Measurements from ENCODE around the gene ASPSCR1. TPM values are rescaled to one million over a fixed set of nuclear protein-coding genes. Genes with fewer than 3 reads are reported as not detected.

Gene ASPSCR1
- total RNA-seq, 4 donors from 2014 or later, result 10.1 to 21.0 (median 17.1) TPM

DNA sequence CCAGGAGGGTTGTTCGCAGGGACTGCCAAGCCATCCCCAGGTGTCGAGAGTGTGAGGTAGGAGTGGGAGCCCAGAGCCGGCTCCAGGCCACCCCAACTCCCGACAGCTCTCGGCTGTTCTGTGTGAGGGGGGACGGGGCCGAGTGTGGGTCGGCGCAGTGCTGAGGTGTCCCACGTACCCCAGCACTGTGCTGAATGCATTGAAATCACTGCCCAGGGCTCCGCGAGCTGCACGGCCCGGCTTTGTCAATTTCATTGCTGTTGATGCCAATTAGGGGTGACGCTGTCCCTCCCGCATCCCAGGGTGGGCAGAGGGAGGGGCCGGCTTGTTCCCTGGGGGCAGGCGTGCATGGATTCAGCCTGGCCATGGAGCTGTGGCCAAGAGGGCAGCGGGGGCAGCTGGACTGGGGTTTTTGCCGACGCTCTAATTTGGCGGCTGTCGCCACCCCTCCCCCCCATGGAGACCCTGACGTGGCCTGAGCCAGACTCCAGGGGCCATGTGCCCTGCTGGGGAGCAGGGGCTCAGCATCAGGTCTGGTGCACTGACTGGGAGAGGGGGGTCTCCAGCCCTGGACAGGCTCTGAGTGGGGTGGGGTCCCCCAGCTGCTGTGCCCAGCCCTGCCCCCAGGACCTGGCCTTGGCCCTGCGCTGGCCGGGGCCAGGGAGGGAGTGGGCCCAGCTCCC, 31.0 kb downstream of the ASPSCR1 start:
- Histone ChIP-seq H3K4me1 (peaks cover 3 to 48% (median 23%) of the 10 kb centered on the region in 3 donors), H3K27ac (no peak overlapping the region), H3K9me3 (no peaks in the 10 kb centered on the region), H3K4me3 (no peak overlapping the region), H3K27me3 (no peaks in the 10 kb centered on the region), H3K36me3 (peaks cover 0 to 35% (median 0%) of the 10 kb centered on the region in 3 donors)
- DNase-seq, result no peak
- 86 to 90% methylated on average over 4 to 7 of the region's 26 CpGs for WGBS, 2 donors
- intact Hi-C loops (cut with DNase I), result no loop called here
- TF ChIP-seq CTCF (IDR thresholded peaks at IDR 0.05), result no peak

GRCh38 chr17:82008941-82009405, 31.5 kb downstream of the ASPSCR1 start:
- H3K4me1 ChIP-seq, result peaks cover 2 to 48% (median 18%) of the 10 kb centered on the region in 3 donors
- intact Hi-C loops (cut with DNase I), result no loop called here
- H3K36me3 ChIP-seq, result peaks cover 0 to 35% (median 0%) of the 10 kb centered on the region in 3 donors
- no peak overlapping the region for H3K27ac ChIP-seq
- H3K9me3 ChIP-seq, result no peaks in the 10 kb centered on the region
- TF ChIP-seq POLR2A (IDR thresholded peaks at IDR 0.05) (no peak), CTCF (IDR thresholded peaks at IDR 0.05) (no peak)
- no CpG with 5 or more reads among the region's 28 CpGs for WGBS, 2 donors
- no peak for DNase-seq
- no peak overlapping the region for H3K4me3 ChIP-seq
- no peaks in the 10 kb centered on the region for H3K27me3 ChIP-seq

DNA sequence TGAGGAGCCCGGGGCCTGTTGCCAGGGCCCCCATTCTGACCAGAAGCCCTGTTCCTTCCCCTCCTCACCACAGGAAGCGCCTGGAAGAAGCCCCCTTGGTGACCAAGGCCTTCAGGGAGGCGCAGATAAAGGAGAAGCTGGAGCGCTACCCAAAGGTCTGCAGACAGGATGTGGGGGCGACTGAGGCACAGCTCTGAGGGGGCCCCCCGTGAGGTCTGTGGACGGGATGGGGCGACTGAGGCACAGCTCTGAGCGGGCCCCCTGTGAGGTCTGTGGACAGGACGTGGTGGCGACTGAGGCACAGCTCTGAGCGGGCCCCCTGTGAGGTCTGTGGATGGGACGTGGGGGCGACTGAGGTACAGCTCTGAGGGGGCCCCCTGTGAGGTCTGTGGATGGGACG, 32.0 kb downstream of the ASPSCR1 start:
- peaks cover 5 to 48% (median 16%) of the 10 kb centered on the region in 3 donors for H3K4me1 ChIP-seq
- H3K9me3 ChIP-seq, result no peaks in the 10 kb centered on the region
- peaks cover 0 to 35% (median 0%) of the 10 kb centered on the region in 3 donors for H3K36me3 ChIP-seq
- TF ChIP-seq CTCF (IDR thresholded peaks at IDR 0.05), result no peak
- TF ChIP-seq POLR2A (IDR thresholded peaks at IDR 0.05), result no peak
- H3K27me3 ChIP-seq, result no peaks in the 10 kb centered on the region
- intact Hi-C loops (cut with DNase I), result no loop called here
- no peak for DNase-seq
- 60 to 80% methylated on average over 1 to 7 of the region's 15 CpGs for WGBS, 2 donors
- H3K27ac ChIP-seq, result no peak overlapping the region
- no peak overlapping the region for H3K4me3 ChIP-seq

- Histone ChIP-seq H3K4me3 (no peak overlapping the region), H3K9me3 (no peaks in the 10 kb centered on the region), H3K36me3 (peaks cover 0 to 35% (median 0%) of the 10 kb centered on the region in 3 donors), H3K4me1 (peaks cover 9 to 45% (median 16%) of the 10 kb centered on the region in 3 donors), H3K27ac (no peak overlapping the region), H3K27me3 (no peaks in the 10 kb centered on the region)
- no peak for DNase-seq
- intact Hi-C loops (cut with DNase I), result no loop called here
- 87 to 91% methylated on average over 4 to 15 of the region's 39 CpGs for WGBS, 2 donors
- no peak for TF ChIP-seq CTCF (IDR thresholded peaks at IDR 0.05)
- TF ChIP-seq POLR2A (IDR thresholded peaks at IDR 0.05), result no peak
These were observed 33.4 kb downstream of the ASPSCR1 start for GRCh38 chr17:82010575-82011525.

Measured in esophagus squamous epithelium (tissue), 5 donors.